Activated CD8-positive, alpha-beta T cell treated with anti-CD3 and anti-CD28 coated beads for 36 hours (primary cell): ENCODE results near the gene CNP. TPM values are rescaled to one million over a fixed set of nuclear protein-coding genes. Genes with fewer than 3 reads are reported as not detected.

Experiments used
- ATAC-seq: fragments of 200-7000 bp; cut with Tn5 transposase; one replicate; pipeline ENCODE4 v1.10.0; 2021; ENCODE audit warnings: mild to moderate bottlenecking, moderate library complexity
- CTCF ChIA-PET: fragments of 350-600 bp; sonication (Branson Sonifier 250); formaldehyde crosslinking; loops from one replicate; lab custom pipeline; 2021; ENCODE audit warnings: antibody characterized with exemption; lab: Charles Lee
- POLR2A ChIA-PET: fragments of 350-600 bp; sonication (Branson Sonifier 250); formaldehyde crosslinking; loops from one replicate; lab custom pipeline; 2021; ENCODE audit warnings: antibody characterized with exemption; lab: Charles Lee
- DNase-seq: peaks from one replicate; pipeline ENCODE4 v3.0.0-alpha.2; 2020
- H3K27ac Mint-ChIP-seq: one replicate; pipeline ENCODE4 v1.8.0; 2021; ENCODE audit warnings: mild to moderate bottlenecking, mixed read lengths
- H3K27me3 Mint-ChIP-seq: one replicate; pipeline ENCODE4 v1.8.0; 2021; ENCODE audit warnings: mixed read lengths
- H3K36me3 Mint-ChIP-seq: one replicate; pipeline ENCODE4 v1.8.0; 2021; ENCODE audit warnings: low read depth, mixed read lengths
- H3K4me1 Mint-ChIP-seq: one replicate; pipeline ENCODE4 v1.8.0; 2021; ENCODE audit warnings: low read depth, mixed read lengths
- H3K4me3 Mint-ChIP-seq: one replicate; pipeline ENCODE4 v1.8.0; 2021; ENCODE audit warnings: mild to moderate bottlenecking, moderate library complexity, mixed read lengths
- H3K9me3 Mint-ChIP-seq: one replicate; pipeline ENCODE4 v1.8.0; 2021; ENCODE audit warnings: mixed read lengths
- intact Hi-C: fragments of 100-400 bp; cut with micrococcal nuclease; formaldehyde crosslinking; loops from one replicate; pipeline ENCODE4 v1.10.0; 2022
- total RNA-seq, 2 experiments: library from RNA; stranded (reverse); gene quantifications; one replicate each; pipeline ENCODE4 v1.2.3, GENCODE V29; 2021
- TF ChIP-seq, protein P1 (sequence below): fragments of 200-600 bp; IDR thresholded peaks from one replicate; pipeline ENCODE4 v1.8.0; 2022; ENCODE audit warnings: antibody characterized with exemption, mild to moderate bottlenecking

CNP gene
- total RNA-seq, 2 experiments from 2014 or later: 50.1 to 54.5 TPM

DNA sequence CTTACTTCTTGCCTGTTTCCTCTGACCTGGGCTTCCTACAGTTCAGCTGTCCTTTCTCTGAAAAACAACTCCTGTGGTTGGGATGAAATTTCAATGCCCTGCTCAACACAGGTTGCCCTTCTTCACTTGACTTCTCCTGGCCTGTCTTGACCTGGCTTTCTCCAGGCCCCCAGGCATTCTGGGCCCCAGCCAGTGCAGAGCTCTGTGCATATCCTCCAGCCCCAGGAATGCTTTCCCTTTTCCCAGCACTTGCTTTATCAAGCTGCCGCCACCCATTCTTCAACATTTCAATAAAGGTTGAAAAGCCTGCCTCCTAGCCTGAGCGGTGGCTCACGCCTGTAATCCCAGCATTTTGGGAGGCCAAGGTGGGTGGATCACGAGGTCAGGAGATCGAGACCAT, 25.4 kb upstream of the CNP start:
- H3K27ac Mint-ChIP-seq: no peak overlapping the region
- no peak for DNase-seq

GRCh38 chr17:41942626-41943373, 23.8 kb upstream of the CNP start:
- H3K27ac Mint-ChIP-seq: no peak overlapping the region
- no peaks in the 10 kb centered on the region for H3K4me1 Mint-ChIP-seq
- DNase-seq: no peak
- ChIA-PET POLR2A (no interaction called here), CTCF (no interaction called here)
- H3K27me3 Mint-ChIP-seq: no peaks in the 10 kb centered on the region
- ATAC-seq: no peak
- H3K9me3 Mint-ChIP-seq: no peaks in the 10 kb centered on the region
- H3K36me3 Mint-ChIP-seq: no peaks in the 10 kb centered on the region
- intact Hi-C loops: no loop called here
- H3K4me3 Mint-ChIP-seq: no peak overlapping the region
- TF ChIP-seq, protein P1, sequence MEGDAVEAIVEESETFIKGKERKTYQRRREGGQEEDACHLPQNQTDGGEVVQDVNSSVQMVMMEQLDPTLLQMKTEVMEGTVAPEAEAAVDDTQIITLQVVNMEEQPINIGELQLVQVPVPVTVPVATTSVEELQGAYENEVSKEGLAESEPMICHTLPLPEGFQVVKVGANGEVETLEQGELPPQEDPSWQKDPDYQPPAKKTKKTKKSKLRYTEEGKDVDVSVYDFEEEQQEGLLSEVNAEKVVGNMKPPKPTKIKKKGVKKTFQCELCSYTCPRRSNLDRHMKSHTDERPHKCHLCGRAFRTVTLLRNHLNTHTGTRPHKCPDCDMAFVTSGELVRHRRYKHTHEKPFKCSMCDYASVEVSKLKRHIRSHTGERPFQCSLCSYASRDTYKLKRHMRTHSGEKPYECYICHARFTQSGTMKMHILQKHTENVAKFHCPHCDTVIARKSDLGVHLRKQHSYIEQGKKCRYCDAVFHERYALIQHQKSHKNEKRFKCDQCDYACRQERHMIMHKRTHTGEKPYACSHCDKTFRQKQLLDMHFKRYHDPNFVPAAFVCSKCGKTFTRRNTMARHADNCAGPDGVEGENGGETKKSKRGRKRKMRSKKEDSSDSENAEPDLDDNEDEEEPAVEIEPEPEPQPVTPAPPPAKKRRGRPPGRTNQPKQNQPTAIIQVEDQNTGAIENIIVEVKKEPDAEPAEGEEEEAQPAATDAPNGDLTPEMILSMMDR: no peak

More for the DNA sequence above, 25.4 kb upstream of the CNP start:
- H3K4me3 Mint-ChIP-seq: no peak overlapping the region
- no peaks in the 10 kb centered on the region for H3K27me3 Mint-ChIP-seq
- no peak for ATAC-seq
- ChIA-PET POLR2A (interaction anchor here (1.0 kb wide), 1 partner anchor 14 kb away, joined by 3 read pairs; no protein-coding TSS in a partner anchor), CTCF (no interaction called here)
- intact Hi-C loops: no loop called here
- no peaks in the 10 kb centered on the region for H3K4me1 Mint-ChIP-seq
- no peaks in the 10 kb centered on the region for H3K9me3 Mint-ChIP-seq
- H3K36me3 Mint-ChIP-seq: no peaks in the 10 kb centered on the region
- TF ChIP-seq, protein P1: no peak

DNA sequence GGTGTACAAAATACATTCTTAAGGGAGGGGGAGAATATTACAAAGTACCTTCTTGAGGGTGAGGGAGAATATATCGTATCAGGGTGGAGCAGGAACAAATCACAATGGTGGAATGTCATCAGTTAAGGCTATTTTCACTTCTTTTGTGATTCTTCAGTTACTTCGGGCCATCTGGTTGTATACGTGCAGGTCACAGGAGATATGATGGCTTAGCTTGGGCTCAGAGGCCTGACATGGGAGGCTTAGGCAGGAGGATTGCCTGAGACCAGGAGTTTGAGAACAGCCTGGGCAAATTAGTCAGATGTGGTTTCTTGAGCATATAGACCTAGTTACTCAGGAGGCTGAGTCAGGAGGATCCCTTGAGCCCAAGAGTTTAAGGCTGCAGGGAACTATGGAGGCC, 23.1 kb upstream of the CNP start:
- ATAC-seq (no peak), DNase-seq (no peak)
- no peaks in the 10 kb centered on the region for H3K4me1 Mint-ChIP-seq
- H3K27ac Mint-ChIP-seq: no peak overlapping the region
- TF ChIP-seq, protein P1: no peak
- intact Hi-C loops: no loop called here
- H3K9me3 Mint-ChIP-seq: no peaks in the 10 kb centered on the region
- no peaks in the 10 kb centered on the region for H3K27me3 Mint-ChIP-seq
- H3K4me3 Mint-ChIP-seq: no peak overlapping the region
- ChIA-PET POLR2A (no interaction called here), CTCF (no interaction called here)
- H3K36me3 Mint-ChIP-seq: no peaks in the 10 kb centered on the region

GRCh38 chr17:41944943-41945342, 21.7 kb upstream of the CNP start:
- Mint-ChIP-seq H3K9me3 (no peaks in the 10 kb centered on the region), H3K27me3 (no peaks in the 10 kb centered on the region), H3K4me3 (no peak overlapping the region), H3K4me1 (no peaks in the 10 kb centered on the region), H3K36me3 (no peaks in the 10 kb centered on the region), H3K27ac (no peak overlapping the region)
- DNase-seq (no peak), ATAC-seq (no peak)
- ChIA-PET POLR2A (no interaction called here), CTCF (interaction anchor here (1.0 to 1.4 kb wide), 3 partner anchors 14 to 193 kb away, joined by 3 to 4 read pairs (median 3); partner anchors contain the start of gene ODAD4)
- intact Hi-C loops: no loop called here
- TF ChIP-seq, protein P1: no peak

GRCh38 chr17:41948762-41949460, 17.7 kb upstream of the CNP start:
- POLR2A ChIA-PET: interaction anchor here (1.3 kb wide), 1 partner anchor 18 kb away, joined by 4 read pairs; no protein-coding TSS in a partner anchor
- DNase-seq (no peak), ATAC-seq (no peak)
- Mint-ChIP-seq H3K36me3 (no peaks in the 10 kb centered on the region), H3K4me3 (no peak overlapping the region), H3K27ac (no peak overlapping the region), H3K27me3 (no peaks in the 10 kb centered on the region), H3K9me3 (no peaks in the 10 kb centered on the region), H3K4me1 (no peaks in the 10 kb centered on the region)
- intact Hi-C loops: no loop called here
- TF ChIP-seq, protein P1: no peak
- CTCF ChIA-PET: no interaction called here
